B cell (primary cell): ENCODE data around the gene TRIO. TPM values are rescaled to one million over a fixed set of nuclear protein-coding genes. Genes with fewer than 3 reads are reported as not detected.

ENCODE experiments used
- ATAC-seq: fragments of 200-7000 bp; cut with Tn5 transposase; one replicate; pipeline ENCODE4 v1.10.0; 2021; ENCODE audit warnings: low read depth, mild to moderate bottlenecking, moderate number of reproducible peaks, moderate library complexity
- CTCF ChIA-PET: fragments of 350-600 bp; sonication (Branson Sonifier 250); formaldehyde crosslinking; loops from one replicate; lab custom pipeline; 2021; ENCODE audit warnings: antibody characterized with exemption, inconsistent platforms; lab: Charles Lee
- POLR2A ChIA-PET: fragments of 350-600 bp; sonication (Branson Sonifier 250); formaldehyde crosslinking; loops from one replicate; lab custom pipeline; 2021; ENCODE audit warnings: antibody characterized with exemption; lab: Charles Lee
- DNase-seq: peaks from one replicate; pipeline ENCODE4 v3.0.0; 2013
- H2AFZ ChIP-seq: 2 replicates; pipeline ENCODE4 v1.6.1; 2012; ENCODE audit warnings: mild to moderate bottlenecking, low read depth, low read length; ENCODE audit not compliant: insufficient read depth, poor library complexity, severe bottlenecking
- H3K27ac ChIP-seq, 2 donors: 1 replicate in 1 of 2; 2 replicates in 1 of 2; pipeline ENCODE4 v1.5.1; 2012 to 2013; ENCODE audit warnings: low read length in 2 of 2, mild to moderate bottlenecking in 2 of 2, moderate library complexity in 1 of 2
- H3K27me3 ChIP-seq, 4 experiments: fragments of 200-600 bp in 1 of 4; sonication (generic) in 1 of 4; replicated peaks in 1 of 4; 1 replicate in 2 of 4; 2 replicates in 2 of 4; pipeline versions ENCODE4 v1.6.1 to v1.7.0; 2013 to 2016; ENCODE audit warnings: low read length in 3 of 4, mild to moderate bottlenecking in 2 of 4, mixed read lengths in 1 of 4, moderate library complexity in 1 of 4; ENCODE audit not compliant: insufficient read depth in 4 of 4, control insufficient read depth in 3 of 4; ENCODE audit errors: control extremely low read depth in 1 of 4
- H3K36me3 ChIP-seq, 2 experiments: replicated peaks in 1 of 2; 1 replicate in 1 of 2; 2 replicates in 1 of 2; pipeline versions ENCODE4 v1.6.1 to v1.7.1; 2013; ENCODE audit warnings: low read length in 1 of 2; ENCODE audit not compliant: insufficient read depth in 2 of 2, control insufficient read depth in 1 of 2; ENCODE audit errors: control extremely low read depth in 1 of 2, extremely low read depth in 1 of 2
- H3K4me1 ChIP-seq, 2 donors: fragments of 200-600 bp in 1 of 2; sonication (generic) in 1 of 2; 1 replicate in 1 of 2; 2 replicates in 1 of 2; pipeline versions ENCODE4 v1.5.1 to v1.6.1; 2013 to 2017; ENCODE audit warnings: low read length in 2 of 2; ENCODE audit not compliant: control insufficient read depth in 2 of 2, insufficient read depth in 2 of 2
- H3K4me2 ChIP-seq: replicated peaks from 2 replicates; pipeline ENCODE3; 2012; ENCODE audit warnings: mild to moderate bottlenecking, low read depth, low read length; ENCODE audit not compliant: poor library complexity, severe bottlenecking
- H3K4me3 ChIP-seq, 5 experiments: fragments of 200-600 bp in 1 of 5; sonication (generic) in 1 of 5; 1 replicate in 3 of 5; 2 replicates in 2 of 5; pipeline versions ENCODE4 v1.5.1 to v1.7.0; 2011 to 2016; ENCODE audit warnings: low read length in 4 of 5, mild to moderate bottlenecking in 4 of 5, low read depth in 2 of 5, control low read depth in 1 of 5, moderate library complexity in 1 of 5; ENCODE audit not compliant: insufficient read depth in 1 of 5; ENCODE audit errors: control extremely low read depth in 1 of 5, extremely low read depth in 1 of 5
- H3K79me2 ChIP-seq: fragments of 200-600 bp; sonication (generic); one replicate; pipeline ENCODE4 v1.6.0; 2016; ENCODE audit warnings: low read length; ENCODE audit not compliant: control insufficient read depth, insufficient read depth
- H3K9ac ChIP-seq: fragments of 200-600 bp; sonication (generic); 2 replicates; pipeline ENCODE4 v1.6.1; 2017; ENCODE audit warnings: mild to moderate bottlenecking, low read length, moderate library complexity
- H3K9me3 ChIP-seq, 3 donors: one replicate each; pipeline versions ENCODE4 v1.6.1 to v1.7.1; 2013; ENCODE audit warnings: low read length in 2 of 3; ENCODE audit not compliant: control insufficient read depth in 2 of 3, insufficient read depth in 1 of 3; ENCODE audit errors: control extremely low read depth in 1 of 3
- H4K20me1 ChIP-seq: 2 replicates; pipeline ENCODE4 v1.6.0; 2012; ENCODE audit warnings: mild to moderate bottlenecking, low read length; ENCODE audit not compliant: insufficient read depth, control insufficient read depth, poor library complexity, severe bottlenecking
- H3K27ac Mint-ChIP-seq: one replicate; pipeline ENCODE4 v1.8.0; 2021; ENCODE audit warnings: mixed read lengths
- H3K27me3 Mint-ChIP-seq: one replicate; pipeline ENCODE4 v1.8.0; 2021; ENCODE audit warnings: mixed read lengths
- H3K4me1 Mint-ChIP-seq: one replicate; pipeline ENCODE4 v1.8.0; 2021; ENCODE audit warnings: mixed read lengths
- H3K4me3 Mint-ChIP-seq: one replicate; pipeline ENCODE4 v1.8.0; 2021; ENCODE audit warnings: mixed read lengths
- H3K9me3 Mint-ChIP-seq: one replicate; pipeline ENCODE4 v1.8.0; 2022; ENCODE audit warnings: mixed read lengths; ENCODE audit not compliant: insufficient read depth
- CTCF ChIP-seq: fragments of 200-600 bp; IDR thresholded peaks from one replicate; pipeline ENCODE4 v1.8.0; 2022; ENCODE audit warnings: antibody characterized with exemption, mild to moderate bottlenecking
- EZH2 ChIP-seq: IDR thresholded peaks from 2 replicates; pipeline ENCODE4 v1.6.1; 2012; ENCODE audit warnings: borderline replicate concordance, low read depth, mild to moderate bottlenecking, moderate library complexity, low read length; ENCODE audit not compliant: insufficient read depth, poor library complexity, severe bottlenecking
- WGBS: methylation state at CpG from one replicate; pipeline ENCODE4 v1.1.5; 2013; ENCODE audit warnings: missing lambda C conversion rate; ENCODE audit not compliant: insufficient coverage; 5-methylcytosine and 5-hydroxymethylcytosine counted together
- intact Hi-C: fragments of 100-400 bp; cut with micrococcal nuclease; formaldehyde crosslinking; loops from one replicate; pipeline ENCODE4 v1.10.0; 2022
- polyA plus RNA-seq: library from polyadenylated mRNA; depleted of rRNA; stranded (reverse); fragments of >200 nt; gene quantifications from 2 replicates; pipeline ENCODE4 v1.2.3, GENCODE V29; 2012
- total RNA-seq, 2 donors: library from RNA; stranded (reverse); fragments of 120-200 nt in 1 of 2; gene quantifications; 1 replicate in 1 of 2; 2 replicates in 1 of 2; pipeline versions ENCODE4 v1.2.3 to v1.2.4, GENCODE V29; 2013 to 2022

TRIO gene
- total and polyA plus RNA-seq, 2 donors (not counting 1 experiment from before 2014, with no cell fraction given): 90.5 to 479 TPM

GRCh38 chr5:14501353-14502293 is 358.5 kb downstream of the TRIO start:
- no peak overlapping the region for H3K4me3 Mint-ChIP-seq
- DNase-seq (no peak), ATAC-seq (no peak)
- Histone ChIP-seq H4K20me1 (no peaks in the 10 kb centered on the region), H3K9ac (no peak overlapping the region), H3K27ac (no peak overlapping the region), H3K4me1 (no peaks in the 10 kb centered on the region), H3K9me3 (no peaks in the 10 kb centered on the region), H3K79me2 (no peaks in the 10 kb centered on the region), H3K27me3 (no peaks in the 10 kb centered on the region), H2AFZ (no peak overlapping the region), H3K4me2 (no peak overlapping the region), H3K4me3 (no peak overlapping the region), H3K36me3 (peaks cover 1 to 82% of the 10 kb centered on the region in 2 experiments)
- TF ChIP-seq CTCF: no peak
- no peak for TF ChIP-seq EZH2
- intact Hi-C loops: no loop called here
- WGBS: 96% methylated on average over 14 of the region's 18 CpGs
- H3K4me1 Mint-ChIP-seq: no peaks in the 10 kb centered on the region
- H3K9me3 Mint-ChIP-seq: no peaks in the 10 kb centered on the region
- ChIA-PET CTCF (interaction anchor here (1.2 kb wide), 1 partner anchor 147 kb away, joined by 3 read pairs; no protein-coding TSS in a partner anchor), POLR2A (no interaction called here)
- no peaks in the 10 kb centered on the region for H3K27me3 Mint-ChIP-seq
- H3K27ac Mint-ChIP-seq: no peak overlapping the region

- DNase-seq: no peak
- Mint-ChIP-seq H3K4me1 (no peaks in the 10 kb centered on the region), H3K27me3 (no peaks in the 10 kb centered on the region), H3K4me3 (no peak overlapping the region), H3K27ac (no peak overlapping the region), H3K9me3 (no peaks in the 10 kb centered on the region)
- Histone ChIP-seq H4K20me1 (no peaks in the 10 kb centered on the region), H3K27ac (no peak overlapping the region), H3K9ac (no peak overlapping the region), H3K4me1 (no peaks in the 10 kb centered on the region), H3K36me3 (peaks cover 1 to 76% of the 10 kb centered on the region in 2 experiments), H2AFZ (no peak overlapping the region), H3K4me2 (no peak overlapping the region), H3K79me2 (no peaks in the 10 kb centered on the region), H3K27me3 (no peaks in the 10 kb centered on the region), H3K9me3 (no peaks in the 10 kb centered on the region), H3K4me3 (no peak overlapping the region)
- CTCF ChIA-PET: interaction anchor here (1.2 kb wide), 1 partner anchor 146 kb away, joined by 3 read pairs; no protein-coding TSS in a partner anchor
- POLR2A ChIA-PET: no interaction called here
- over 99% methylated on average over 10 of the region's 10 CpGs for WGBS
- intact Hi-C loops: no loop called here
- TF ChIP-seq EZH2 (no peak), CTCF (no peak)
- ATAC-seq: no peak
Observed at GRCh38 chr5:14502294-14502690, 359.1 kb downstream of the TRIO start.
